Neural progenitor cell (in vitro differentiated cells): ENCODE results near the gene ZNF628.

Experiments
- CTCF ChIP-seq: fragments of 200-600 bp; sonication (generic); IDR thresholded peaks from 2 replicates; pipeline ENCODE4 v1.5.1; 2017; ENCODE audit warnings: antibody characterized with exemption, mild to moderate bottlenecking
- EZH2 ChIP-seq: fragments of 200-600 bp; sonication (generic); IDR thresholded peaks from 2 replicates; pipeline ENCODE4 v1.6.1; 2017; ENCODE audit warnings: antibody characterized with exemption, mild to moderate bottlenecking, moderate library complexity
- EZH2phosphoT487 ChIP-seq: fragments of 200-600 bp; sonication (generic); IDR thresholded peaks from 2 replicates; pipeline ENCODE4 v1.6.1; 2017; ENCODE audit warnings: antibody characterized with exemption

- TF ChIP-seq CTCF (no peak), EZH2 (no peak), EZH2phosphoT487 (no peak)
Observed at GRCh38 chr19:55441319-55441691, 35.1 kb upstream of the ZNF628 start.
